Breast epithelium (tissue), 4 donors: ENCODE data around the gene SORCS3. TPM values are rescaled to one million over a fixed set of nuclear protein-coding genes. Genes with fewer than 3 reads are reported as not detected.

Source experiments
- DNase-seq, 2 donors: peaks; one replicate each; pipeline ENCODE4 v3.0.0-alpha.2; 2019; ENCODE audit warnings: low spot score in 2 of 2
- H3K27ac ChIP-seq, 2 donors: fragments of 200-600 bp; sonication (generic) in 1 of 2; one replicate each; pipeline ENCODE4 v1.5.1; 2016 to 2019; ENCODE audit warnings: mild to moderate bottlenecking in 1 of 2
- H3K27me3 ChIP-seq, 2 donors: fragments of 200-600 bp; sonication (generic) in 1 of 2; one replicate each; pipeline versions ENCODE4 v1.5.1 to v1.6.0; 2017 to 2019; ENCODE audit warnings: control low read depth in 1 of 2, mild to moderate bottlenecking in 1 of 2
- H3K36me3 ChIP-seq: fragments of 200-600 bp; one replicate; pipeline ENCODE4 v1.5.1; 2019
- H3K4me1 ChIP-seq, 2 donors: fragments of 200-600 bp; sonication (generic); one replicate each; pipeline ENCODE4 v1.5.1; 2016 to 2019; ENCODE audit warnings: control low read depth in 1 of 2
- H3K4me3 ChIP-seq, 3 donors: fragments of 200-600 bp; sonication (generic); 1 replicate in 2 of 3; 2 replicates in 1 of 3; pipeline ENCODE4 v1.5.1; 2016 to 2019; ENCODE audit warnings: mild to moderate bottlenecking in 3 of 3, moderate library complexity in 2 of 3
- H3K9me3 ChIP-seq, 2 donors: fragments of 200-600 bp; sonication (generic) in 1 of 2; one replicate each; pipeline ENCODE4 v1.5.1; 2016 to 2019; ENCODE audit warnings: control low read depth in 1 of 2
- POLR2A ChIP-seq: fragments of 450-650 bp; IDR thresholded peaks from one replicate; pipeline ENCODE4 v1.6.1; 2016; ENCODE audit warnings: antibody characterized with exemption, mild to moderate bottlenecking, moderate library complexity
- POLR2AphosphoS5 ChIP-seq, 3 donors: sonication (generic); formaldehyde crosslinking; IDR thresholded peaks; one replicate each; pipeline ENCODE4 v1.6.1; 2017; ENCODE audit warnings: antibody characterized with exemption in 3 of 3
- intact Hi-C: fragments of 100-400 bp; cut with DNase I; formaldehyde crosslinking; loops from one replicate; pipeline ENCODE4 v1.15.1; 2023; ENCODE audit warnings: low total_unique reads
- total RNA-seq, 3 donors: library from RNA; depleted of rRNA; stranded (reverse); fragments of >200 nt; gene quantifications; one replicate each; pipeline ENCODE4 v1.1.0, GENCODE V29; 2016
- TF ChIP-seq, protein P1 (sequence below), 3 donors: fragments of 450-650 bp; IDR thresholded peaks; one replicate each; pipeline ENCODE4 v1.5.1; 2016 to 2017; ENCODE audit warnings: antibody characterized with exemption in 3 of 3, mild to moderate bottlenecking in 3 of 3, moderate library complexity in 3 of 3

SORCS3 gene
- total RNA-seq, 3 donors from 2014 or later: under 0.01 to 0.16 TPM; not detected in 1

DNA sequence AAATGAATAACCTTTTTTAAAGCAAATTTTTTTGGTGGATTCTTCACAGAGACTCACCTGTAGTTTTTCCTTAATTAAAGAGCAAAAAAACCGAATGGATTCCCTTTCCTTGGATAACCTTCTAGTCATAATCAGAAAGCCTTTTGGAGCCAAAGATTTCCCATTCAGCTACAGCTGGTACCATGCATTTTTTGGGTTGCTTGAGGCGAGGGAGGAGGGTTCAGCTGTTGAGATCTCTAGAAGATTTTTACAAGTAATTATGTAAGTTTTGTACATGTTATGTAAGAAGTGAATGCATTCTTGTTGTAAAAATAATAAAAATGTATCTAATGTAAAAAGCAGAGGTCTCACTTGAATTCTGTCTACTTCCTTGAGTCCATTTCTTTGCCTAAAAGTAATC, 463.2 kb downstream of the SORCS3 start:
- Histone ChIP-seq H3K27me3 (no peaks in the 10 kb centered on the region), H3K4me1 (no peaks in the 10 kb centered on the region), H3K4me3 (no peak overlapping the region), H3K9me3 (no peaks in the 10 kb centered on the region), H3K36me3 (no peaks in the 10 kb centered on the region), H3K27ac (no peak overlapping the region)
- intact Hi-C loops: no loop called here
- DNase-seq: no peak
- TF ChIP-seq, protein P1, sequence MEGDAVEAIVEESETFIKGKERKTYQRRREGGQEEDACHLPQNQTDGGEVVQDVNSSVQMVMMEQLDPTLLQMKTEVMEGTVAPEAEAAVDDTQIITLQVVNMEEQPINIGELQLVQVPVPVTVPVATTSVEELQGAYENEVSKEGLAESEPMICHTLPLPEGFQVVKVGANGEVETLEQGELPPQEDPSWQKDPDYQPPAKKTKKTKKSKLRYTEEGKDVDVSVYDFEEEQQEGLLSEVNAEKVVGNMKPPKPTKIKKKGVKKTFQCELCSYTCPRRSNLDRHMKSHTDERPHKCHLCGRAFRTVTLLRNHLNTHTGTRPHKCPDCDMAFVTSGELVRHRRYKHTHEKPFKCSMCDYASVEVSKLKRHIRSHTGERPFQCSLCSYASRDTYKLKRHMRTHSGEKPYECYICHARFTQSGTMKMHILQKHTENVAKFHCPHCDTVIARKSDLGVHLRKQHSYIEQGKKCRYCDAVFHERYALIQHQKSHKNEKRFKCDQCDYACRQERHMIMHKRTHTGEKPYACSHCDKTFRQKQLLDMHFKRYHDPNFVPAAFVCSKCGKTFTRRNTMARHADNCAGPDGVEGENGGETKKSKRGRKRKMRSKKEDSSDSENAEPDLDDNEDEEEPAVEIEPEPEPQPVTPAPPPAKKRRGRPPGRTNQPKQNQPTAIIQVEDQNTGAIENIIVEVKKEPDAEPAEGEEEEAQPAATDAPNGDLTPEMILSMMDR (IDR thresholded peaks at IDR 0.05): no peak
- TF ChIP-seq POLR2A: no peak
- no peak for TF ChIP-seq POLR2AphosphoS5 (IDR thresholded peaks at IDR 0.05)

DNA sequence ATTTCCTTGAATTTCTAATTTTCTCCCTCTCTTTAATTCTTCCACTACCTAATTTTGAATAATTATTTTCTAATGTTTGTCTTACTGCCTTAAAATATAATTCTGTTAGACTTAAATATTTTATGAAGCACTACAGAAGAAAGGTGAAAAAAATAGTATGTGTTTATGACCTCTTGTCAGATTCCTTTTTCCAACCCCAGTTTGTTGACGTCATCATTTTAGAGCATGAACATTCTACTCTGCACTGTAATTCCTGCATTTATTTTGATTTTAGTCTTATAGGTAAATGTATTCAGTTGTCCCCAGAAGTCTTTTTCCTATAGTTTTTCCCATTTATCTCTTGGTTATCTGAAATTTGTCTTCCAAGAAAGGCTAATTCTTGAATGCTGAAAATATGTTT, 468.1 kb downstream of the SORCS3 start:
- no peaks in the 10 kb centered on the region for H3K27me3 ChIP-seq
- no peak overlapping the region for H3K4me3 ChIP-seq
- no peak overlapping the region for H3K27ac ChIP-seq
- intact Hi-C loops: no loop called here
- no peak for DNase-seq
- H3K9me3 ChIP-seq: no peaks in the 10 kb centered on the region
- H3K36me3 ChIP-seq: no peaks in the 10 kb centered on the region
- no peaks in the 10 kb centered on the region for H3K4me1 ChIP-seq
- TF ChIP-seq POLR2AphosphoS5 (IDR thresholded peaks at IDR 0.05) (no peak), POLR2A (no peak)
- TF ChIP-seq, protein P1 (IDR thresholded peaks at IDR 0.05): no peak

DNA sequence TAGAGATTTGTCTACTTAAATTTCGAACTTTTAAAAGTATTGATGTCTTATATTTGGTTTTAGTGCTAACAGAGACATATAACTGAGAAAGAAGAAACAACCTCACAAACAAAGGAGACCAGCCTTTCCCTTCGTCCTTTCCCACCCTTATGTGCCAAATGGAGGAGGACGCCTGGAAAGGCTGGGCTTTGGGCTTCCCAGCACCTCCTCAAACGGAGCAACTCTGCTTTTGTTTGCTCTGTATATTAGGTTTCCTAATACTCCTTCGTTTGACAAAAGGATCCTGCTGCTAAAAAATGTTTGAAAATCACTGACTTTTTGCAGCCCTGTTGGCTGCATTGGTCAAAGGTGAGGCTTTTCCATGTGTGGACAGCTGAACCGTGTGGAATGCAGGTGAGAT, 471.8 kb downstream of the SORCS3 start:
- Histone ChIP-seq H3K27me3 (no peaks in the 10 kb centered on the region), H3K27ac (no peak overlapping the region), H3K36me3 (no peaks in the 10 kb centered on the region), H3K4me1 (no peaks in the 10 kb centered on the region), H3K9me3 (no peaks in the 10 kb centered on the region), H3K4me3 (no peak overlapping the region)
- DNase-seq: no peak
- intact Hi-C loops: no loop called here
- TF ChIP-seq POLR2AphosphoS5 (IDR thresholded peaks at IDR 0.05) (no peak), POLR2A (no peak)
- TF ChIP-seq, protein P1 (IDR thresholded peaks at IDR 0.05): no peak

DNA sequence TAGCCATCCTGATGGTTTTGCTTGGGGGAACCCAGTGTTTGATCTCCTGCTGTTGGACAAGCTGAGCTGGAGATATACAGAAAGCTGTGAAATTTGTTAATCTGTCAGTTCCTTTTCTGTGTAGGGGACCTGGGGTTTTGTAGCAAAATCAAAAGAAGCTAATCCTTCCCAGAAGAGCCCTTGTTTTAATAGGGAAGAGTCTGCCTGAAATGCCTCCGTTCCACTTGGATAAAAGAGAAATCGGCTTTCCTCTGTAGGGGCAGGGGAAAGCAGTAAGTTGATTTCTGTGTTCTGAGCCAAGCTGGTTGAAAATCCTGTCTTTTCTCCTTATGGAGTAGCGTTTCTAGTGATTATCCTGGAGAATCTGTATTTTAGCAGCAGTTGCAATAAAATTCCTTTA, 472.6 kb downstream of the SORCS3 start:
- no peak for TF ChIP-seq POLR2AphosphoS5 (IDR thresholded peaks at IDR 0.05)
- DNase-seq: no peak
- Histone ChIP-seq H3K4me1 (no peaks in the 10 kb centered on the region), H3K27me3 (no peaks in the 10 kb centered on the region), H3K36me3 (no peaks in the 10 kb centered on the region), H3K4me3 (no peak overlapping the region), H3K9me3 (no peaks in the 10 kb centered on the region), H3K27ac (no peak overlapping the region)
- intact Hi-C loops: no loop called here

DNA sequence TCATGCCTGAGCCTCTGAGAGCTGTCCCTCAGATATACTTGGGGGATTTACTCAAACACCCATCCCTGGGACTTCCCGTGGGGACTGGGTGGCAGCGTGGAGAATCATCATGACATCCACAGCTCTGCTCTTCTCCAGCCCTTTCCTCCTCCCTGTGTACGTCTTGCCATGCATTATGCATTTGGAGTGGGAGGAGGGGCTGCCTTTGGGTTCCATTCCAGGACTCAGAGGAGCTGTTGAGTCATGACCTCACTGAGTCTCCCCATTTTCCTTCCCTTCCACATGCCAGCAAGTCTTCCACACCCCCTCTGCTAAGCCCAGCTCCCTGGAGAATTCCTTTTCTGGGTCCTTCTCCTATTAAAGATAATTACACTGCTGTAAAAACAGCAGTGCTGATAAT, 480.7 kb downstream of the SORCS3 start:
- TF ChIP-seq, protein P1 (IDR thresholded peaks at IDR 0.05): no peak
- TF ChIP-seq POLR2AphosphoS5 (IDR thresholded peaks at IDR 0.05): no peak
- TF ChIP-seq POLR2A: no peak
- DNase-seq: no peak
- no peak overlapping the region for H3K4me3 ChIP-seq

DNA sequence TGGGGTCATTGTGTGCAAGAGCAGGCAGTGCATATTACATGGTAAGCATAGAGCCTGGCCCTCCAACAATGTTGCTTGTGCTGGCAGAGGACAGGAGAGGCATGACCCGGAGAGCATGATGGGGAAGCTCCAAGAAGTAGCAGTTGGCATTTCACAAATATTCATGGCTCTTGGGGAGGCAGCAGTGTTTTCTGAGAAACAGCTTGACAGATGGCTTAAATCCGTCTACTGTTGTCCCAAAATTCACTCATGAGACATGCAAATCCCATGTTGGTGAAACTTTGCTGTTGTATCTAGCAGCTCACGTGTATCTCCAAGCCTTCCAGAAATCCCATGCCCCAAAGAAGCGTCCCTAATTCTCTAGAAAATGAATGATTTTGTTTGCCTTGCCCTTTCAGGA, 487.0 kb downstream of the SORCS3 start:
- H3K27ac ChIP-seq: no peak overlapping the region
- H3K9me3 ChIP-seq: no peaks in the 10 kb centered on the region
- intact Hi-C loops: no loop called here
- H3K4me3 ChIP-seq: no peak overlapping the region
- no peak for TF ChIP-seq POLR2A
- no peak for TF ChIP-seq POLR2AphosphoS5 (IDR thresholded peaks at IDR 0.05)
- TF ChIP-seq, protein P1 (IDR thresholded peaks at IDR 0.05): no peak
- no peak for DNase-seq
- H3K27me3 ChIP-seq: no peaks in the 10 kb centered on the region
- no peaks in the 10 kb centered on the region for H3K36me3 ChIP-seq
- H3K4me1 ChIP-seq: no peaks in the 10 kb centered on the region

More for the DNA sequence above, 480.7 kb downstream of the SORCS3 start:
- H3K27ac ChIP-seq: no peak overlapping the region
- no peaks in the 10 kb centered on the region for H3K36me3 ChIP-seq
- H3K9me3 ChIP-seq: no peaks in the 10 kb centered on the region
- intact Hi-C loops: no loop called here
- H3K4me1 ChIP-seq: no peaks in the 10 kb centered on the region
- no peaks in the 10 kb centered on the region for H3K27me3 ChIP-seq
